GM21360 (cell line): ENCODE measurements around the gene TUBB4A.
"Not testable (repeated sequence)": the region's sequence is repeated elsewhere in the genome, so short reads cannot be mapped to it uniquely, and the experiment has no call there.

Experiments
- ATAC-seq: cut with Tn5 transposase; IDR thresholded peaks from one replicate; pipeline ENCODE4 v1.9.1; 2021; ENCODE audit warnings: mild to moderate bottlenecking, moderate library complexity; ENCODE audit not compliant: unreplicated experiment

Gene TUBB4A

GRCh38 chr19:6501740-6502648 lies at the start of gene TUBB4A:
Gene TUBB4A (minus strand): TSS chr19:6502309. CDS start chr19:6502212, 97 bp downstream.
- ATAC-seq = no peak

GRCh38 chr19:6551091-6551490 lies 49.0 kb upstream of the TUBB4A start:
- ATAC-seq = no peak

- not testable (repeated sequence) for ATAC-seq
Measured at GRCh38 chr19:6550679-6551078, 48.6 kb upstream of the TUBB4A start.

GRCh38 chr19:6543866-6544347 lies 41.8 kb upstream of the TUBB4A start:
- ATAC-seq = no peak

GRCh38 chr19:6540918-6541689 lies 39.0 kb upstream of the TUBB4A start:
- no peak for ATAC-seq

- ATAC-seq = no peak
Measured at GRCh38 chr19:6539514-6539913, 37.4 kb upstream of the TUBB4A start.

GRCh38 chr19:6535558-6536137 lies 33.5 kb upstream of the TUBB4A start:
- no peak for ATAC-seq

GRCh38 chr19:6534451-6535093 lies 32.5 kb upstream of the TUBB4A start:
- no peak for ATAC-seq

- ATAC-seq = no peak
Measured at GRCh38 chr19:6533746-6534418, 31.8 kb upstream of the TUBB4A start.

- no peak for ATAC-seq
Measured at GRCh38 chr19:6533000-6533328, 30.9 kb upstream of the TUBB4A start.

GRCh38 chr19:6532244-6532999 lies 30.3 kb upstream of the TUBB4A start:
- no peak for ATAC-seq

GRCh38 chr19:6531956-6532243 lies 29.8 kb upstream of the TUBB4A start:
- ATAC-seq = no peak

- ATAC-seq = no peak
Measured at GRCh38 chr19:6531163-6531955, 29.2 kb upstream of the TUBB4A start.

- ATAC-seq = peak; percentile 32
Measured at GRCh38 chr19:6530386-6531162, 28.5 kb upstream of the TUBB4A start, which contains the start of gene TNFSF9. Gene TNFSF9 (plus strand): TSS chr19:6531026. CDS start chr19:6531037, 11 bp downstream.

GRCh38 chr19:6529937-6530385 lies 27.9 kb upstream of the TUBB4A start:
- ATAC-seq = no peak

GRCh38 chr19:6529351-6529750 lies 27.2 kb upstream of the TUBB4A start:
- ATAC-seq = no peak

GRCh38 chr19:6528544-6529121 lies 26.5 kb upstream of the TUBB4A start:
- ATAC-seq = no peak
